HG03439 (cell line): ENCODE data around the gene TNFRSF8.

Experiments used
- ATAC-seq: cut with Tn5 transposase; IDR thresholded peaks from one replicate; pipeline ENCODE4 v1.9.1; 2021; ENCODE audit warnings: mild to moderate bottlenecking, moderate library complexity; ENCODE audit not compliant: unreplicated experiment

Gene TNFRSF8

GRCh38 chr1:12140515-12141162, 77.5 kb downstream of the TNFRSF8 start:
- ATAC-seq = no peak

- ATAC-seq = no peak
Measured at GRCh38 chr1:12141163-12141850, 78.2 kb downstream of the TNFRSF8 start.

GRCh38 chr1:12142141-12142823, 79.2 kb downstream of the TNFRSF8 start:
- ATAC-seq = no peak

GRCh38 chr1:12142891-12143630, 80.0 kb downstream of the TNFRSF8 start:
- ATAC-seq = no peak

- ATAC-seq = no peak
Measured at GRCh38 chr1:12143631-12144155, 80.6 kb downstream of the TNFRSF8 start.

GRCh38 chr1:12144236-12144635, 81.1 kb downstream of the TNFRSF8 start:
- ATAC-seq = no peak

- ATAC-seq = no peak
Measured at GRCh38 chr1:12144969-12145368, 81.9 kb downstream of the TNFRSF8 start.

- no peak for ATAC-seq
Measured at GRCh38 chr1:12145616-12146342, 82.7 kb downstream of the TNFRSF8 start.

GRCh38 chr1:12146343-12147112, 83.4 kb downstream of the TNFRSF8 start:
- ATAC-seq = no peak

- no peak for ATAC-seq
Measured at GRCh38 chr1:12147201-12147701, 84.1 kb downstream of the TNFRSF8 start.

- no peak for ATAC-seq
Measured at GRCh38 chr1:12148160-12148957, 85.3 kb downstream of the TNFRSF8 start.

GRCh38 chr1:12148958-12149790, 86.1 kb downstream of the TNFRSF8 start:
- no peak for ATAC-seq

GRCh38 chr1:12149791-12150175, 86.7 kb downstream of the TNFRSF8 start:
- no peak for ATAC-seq

GRCh38 chr1:12150456-12151200, 87.5 kb downstream of the TNFRSF8 start:
- no peak for ATAC-seq

GRCh38 chr1:12151465-12151864, 88.4 kb downstream of the TNFRSF8 start:
- no peak for ATAC-seq

- ATAC-seq = peak; percentile 55
Measured at GRCh38 chr1:12152113-12152891, 89.2 kb downstream of the TNFRSF8 start.
